GM19397 (cell line): ENCODE results near the gene C11orf21.
"Not testable (repeated sequence)": the region's sequence is repeated elsewhere in the genome, so short reads cannot be mapped to it uniquely, and the experiment has no call there.

Experiments used
- ATAC-seq: cut with Tn5 transposase; IDR thresholded peaks from one replicate; pipeline ENCODE4 v1.9.1; 2021; ENCODE audit warnings: mild to moderate bottlenecking, moderate library complexity; ENCODE audit not compliant: unreplicated experiment

C11orf21 gene

DNA sequence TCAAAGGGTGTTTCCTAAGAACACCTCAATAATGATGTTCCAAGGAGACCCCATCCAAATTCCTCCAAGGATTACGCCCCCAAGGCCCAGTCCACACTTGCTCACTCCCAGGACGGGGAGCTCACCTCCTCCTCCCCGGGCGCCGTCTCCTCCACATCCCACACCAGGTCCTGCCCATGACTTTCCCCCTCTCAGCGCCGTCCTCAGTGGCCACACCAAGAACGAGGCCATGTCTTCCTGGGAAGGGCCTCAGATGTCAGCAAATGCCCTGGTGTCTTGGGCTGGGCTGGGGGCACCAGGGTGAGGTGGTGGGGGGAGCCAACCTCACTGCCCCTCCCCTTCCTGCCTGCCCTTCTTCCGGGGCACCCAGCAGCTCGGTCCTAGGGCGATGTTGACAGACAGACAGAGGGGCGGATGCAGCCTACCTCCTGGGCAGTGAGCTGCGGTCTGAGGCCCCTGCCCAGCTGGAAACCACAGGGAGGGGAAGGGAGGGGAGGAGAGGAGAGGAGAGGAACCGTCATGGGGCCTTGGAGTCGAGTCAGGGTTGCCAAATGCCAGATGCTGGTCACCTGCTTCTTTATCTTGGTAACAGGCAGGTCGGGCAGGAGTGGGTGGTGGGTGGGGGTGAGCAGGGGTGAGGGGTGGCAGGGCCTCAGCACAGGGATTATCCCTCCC, at the start of gene C11orf21, which contains the start of gene TSPAN32:
C11orf21 (minus strand) TSS at position 288 of the 675 bp plus-strand sequence; CDS start at position 178, 110 bp downstream.
TSPAN32 (plus strand) TSS at position 383 of the 675 bp plus-strand sequence; CDS start at position 520, 137 bp downstream.
- no peak for ATAC-seq

DNA sequence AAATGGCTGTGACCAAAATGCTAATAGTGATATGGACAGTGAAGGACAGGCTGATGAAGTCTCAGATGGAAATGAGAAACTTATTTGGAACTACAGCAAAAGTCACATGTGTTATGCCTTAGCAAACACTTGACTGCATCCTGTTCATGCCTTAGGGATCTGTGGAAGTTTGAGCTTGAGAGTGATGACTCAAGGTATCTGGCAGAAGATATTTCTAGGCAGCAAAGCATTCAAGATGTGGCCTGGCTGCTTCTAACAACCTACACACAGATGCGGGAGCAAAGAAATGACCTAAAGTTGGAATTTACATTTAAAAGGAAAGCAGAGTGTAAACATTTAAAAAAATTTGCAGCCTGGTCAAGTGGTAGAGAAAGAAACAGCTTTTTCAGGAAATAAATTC, 47.3 kb upstream of the C11orf21 start:
- ATAC-seq = no peak

DNA sequence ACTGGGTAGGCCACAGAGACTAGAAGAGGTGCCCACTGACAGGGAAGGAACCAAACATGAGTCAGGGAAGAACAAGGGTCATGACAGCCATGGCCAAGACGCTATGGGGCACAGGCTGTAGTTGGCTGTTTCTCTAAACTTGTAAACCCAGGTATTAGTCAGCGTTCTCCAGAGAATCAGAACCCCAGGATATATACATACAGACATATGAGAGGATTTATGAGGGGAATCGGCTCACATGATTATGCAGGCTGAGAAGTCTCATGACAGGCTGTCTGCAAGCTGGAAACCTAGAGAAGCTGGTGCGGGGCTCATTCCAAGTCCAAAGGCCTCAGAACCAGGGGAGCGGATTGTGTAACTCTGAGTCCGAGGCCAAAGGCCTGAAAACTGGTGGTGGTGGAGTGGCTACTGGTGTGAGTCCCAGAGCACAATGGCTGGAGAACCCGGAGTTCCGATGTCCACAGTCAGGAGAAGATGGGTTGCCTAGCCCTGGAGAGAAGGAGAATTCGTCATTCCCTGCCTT, 45.7 kb upstream of the C11orf21 start:
- ATAC-seq = no peak

DNA sequence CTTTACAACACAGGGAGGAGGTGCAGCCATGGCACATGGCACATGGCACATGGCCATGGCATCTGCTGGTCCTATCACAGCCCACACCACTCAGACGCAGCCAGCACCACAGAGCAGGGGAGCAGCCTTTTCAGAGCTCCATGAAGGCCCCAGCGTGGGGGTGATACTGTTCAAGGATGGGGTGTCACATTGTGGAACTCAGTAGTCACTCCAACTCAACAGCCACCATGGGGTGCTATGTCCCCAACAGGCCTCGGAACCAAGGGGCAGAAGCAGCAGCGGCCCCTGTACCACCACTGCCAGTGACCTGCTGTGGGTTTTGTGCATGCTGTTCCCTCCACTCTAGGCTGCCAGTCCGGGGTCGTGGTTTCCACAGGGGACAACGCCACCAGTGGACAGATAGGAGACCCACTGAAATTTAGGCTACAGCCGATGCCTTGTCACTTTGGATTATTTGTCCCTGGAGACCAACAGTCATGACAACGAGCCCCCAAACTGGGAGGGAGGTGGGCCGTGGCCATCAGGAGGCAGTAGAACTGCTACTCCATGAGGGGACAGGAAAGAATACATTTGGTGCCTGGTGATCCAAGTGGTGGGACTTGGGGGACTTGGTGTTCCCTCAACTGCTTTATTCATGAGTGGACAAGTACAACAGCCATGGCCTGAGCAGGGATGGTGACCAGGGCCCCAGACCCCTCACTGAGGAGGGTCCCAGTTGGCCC, 45.0 kb upstream of the C11orf21 start:
- no peak for ATAC-seq

DNA sequence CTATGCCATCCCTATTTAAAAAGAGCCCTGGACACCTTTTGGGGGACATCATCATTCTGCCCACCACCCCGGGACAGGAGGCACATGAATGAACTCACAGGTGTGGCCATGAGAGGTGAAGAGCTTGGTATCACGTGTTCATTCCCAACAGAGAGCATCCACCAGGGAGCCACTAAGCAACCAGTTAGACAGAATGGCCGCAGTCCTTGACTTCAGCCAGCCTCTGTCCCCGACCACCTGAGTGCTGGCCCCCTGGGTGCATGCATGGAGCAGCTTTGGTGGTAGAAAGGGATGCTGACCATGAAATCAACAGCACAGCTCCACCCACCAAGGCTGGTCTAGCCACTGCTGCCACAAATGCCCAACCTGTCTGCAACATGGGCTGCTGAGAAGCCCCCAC, 44.3 kb upstream of the C11orf21 start:
- ATAC-seq = no peak

DNA sequence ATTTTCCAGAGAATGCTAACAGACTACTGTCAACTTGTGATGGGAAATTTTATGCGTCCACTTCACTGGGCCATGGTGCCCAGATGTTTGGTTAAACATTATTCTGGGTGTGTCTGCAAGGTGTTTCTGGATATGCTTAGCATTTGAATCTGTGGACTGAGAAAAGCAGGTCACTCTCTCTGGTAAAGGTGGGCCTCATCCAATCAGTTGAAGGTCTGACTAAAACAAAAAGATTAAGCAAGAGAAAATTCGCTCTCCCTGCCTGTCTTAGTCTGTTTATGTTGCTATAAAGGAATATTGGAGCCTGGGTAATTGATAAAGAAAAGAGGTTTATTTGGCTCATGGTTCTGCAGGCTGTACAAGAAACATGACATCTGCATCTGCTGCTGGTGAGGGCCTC, 43.3 kb upstream of the C11orf21 start:
- no peak for ATAC-seq

DNA sequence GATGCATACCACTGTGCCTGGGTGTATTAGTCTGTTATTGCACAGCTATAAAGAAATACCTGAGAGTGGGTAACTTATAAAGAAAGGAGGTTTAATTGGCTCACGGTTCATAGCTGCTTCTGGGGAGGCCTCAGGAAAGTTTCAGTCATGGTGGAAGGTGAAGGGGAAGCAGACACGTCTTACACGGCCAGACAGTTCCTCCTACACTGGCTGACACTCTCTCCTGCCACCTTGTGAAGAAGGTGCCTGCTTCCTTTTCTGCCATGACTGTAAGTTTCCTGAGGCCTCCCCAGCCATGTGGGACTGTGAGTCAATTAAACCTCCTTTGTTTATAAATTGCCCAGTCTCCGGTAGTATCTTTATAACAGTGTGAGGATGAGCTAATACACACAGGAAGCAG, 41.8 kb upstream of the C11orf21 start:
- ATAC-seq = no peak

DNA sequence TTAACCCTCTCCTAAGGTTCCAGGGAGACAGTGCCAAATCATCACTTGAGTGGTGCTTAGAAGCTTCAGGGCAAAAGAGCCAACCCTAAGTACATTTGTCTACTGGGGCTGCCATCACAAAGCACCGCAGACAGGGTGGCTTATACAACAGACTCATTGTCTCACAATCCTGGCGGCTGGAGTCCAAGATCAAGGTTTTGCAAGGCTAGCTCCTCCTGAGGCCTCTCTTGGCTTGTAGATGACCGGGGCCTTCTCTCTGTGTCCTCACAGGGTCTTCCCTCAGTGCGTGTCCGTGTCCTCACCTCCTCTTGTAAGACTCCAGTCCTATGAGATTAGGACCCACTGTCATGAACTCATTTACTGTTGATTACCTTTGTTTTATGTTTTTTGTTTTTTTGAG, 41.3 kb upstream of the C11orf21 start:
- no peak for ATAC-seq

DNA sequence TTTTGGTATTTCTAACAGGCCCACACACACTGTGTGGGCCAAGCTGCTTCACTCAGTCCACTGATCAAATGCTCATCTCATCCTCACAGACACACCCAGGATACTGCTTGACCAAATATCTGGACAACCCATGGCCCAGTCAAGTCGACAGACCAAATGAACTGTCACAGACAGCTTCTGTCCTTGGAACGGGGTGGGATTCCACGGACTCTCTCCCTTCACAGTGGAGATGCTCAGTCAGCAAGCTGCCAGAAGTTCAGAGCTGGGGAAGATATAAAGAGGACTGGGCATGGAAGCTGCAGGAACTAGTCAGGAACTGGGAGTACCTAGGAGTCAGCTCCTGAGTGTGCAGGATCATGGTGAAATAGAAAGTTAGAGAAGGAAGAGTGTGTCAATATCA, 40.8 kb upstream of the C11orf21 start:
- no peak for ATAC-seq

DNA sequence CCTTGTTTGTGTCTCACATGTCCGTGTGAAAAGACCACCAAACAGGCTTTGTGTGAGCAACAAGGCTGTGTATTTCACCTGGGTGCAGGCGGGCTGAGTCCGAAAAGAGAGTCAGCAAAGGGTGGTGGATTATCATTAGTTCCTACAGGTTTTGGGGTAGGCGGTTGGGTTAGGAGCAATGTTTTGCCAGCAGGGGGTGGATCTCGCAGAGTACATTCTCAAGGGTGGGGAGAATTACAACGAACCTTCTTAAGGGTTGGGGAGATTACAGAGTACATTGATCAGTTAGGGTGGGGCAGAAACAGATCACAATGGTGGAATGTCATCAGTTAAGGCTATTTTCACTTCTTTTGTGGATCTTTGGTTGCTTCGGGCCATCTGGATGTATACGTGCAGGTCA, 37.0 kb upstream of the C11orf21 start:
- ATAC-seq = not testable (repeated sequence)

DNA sequence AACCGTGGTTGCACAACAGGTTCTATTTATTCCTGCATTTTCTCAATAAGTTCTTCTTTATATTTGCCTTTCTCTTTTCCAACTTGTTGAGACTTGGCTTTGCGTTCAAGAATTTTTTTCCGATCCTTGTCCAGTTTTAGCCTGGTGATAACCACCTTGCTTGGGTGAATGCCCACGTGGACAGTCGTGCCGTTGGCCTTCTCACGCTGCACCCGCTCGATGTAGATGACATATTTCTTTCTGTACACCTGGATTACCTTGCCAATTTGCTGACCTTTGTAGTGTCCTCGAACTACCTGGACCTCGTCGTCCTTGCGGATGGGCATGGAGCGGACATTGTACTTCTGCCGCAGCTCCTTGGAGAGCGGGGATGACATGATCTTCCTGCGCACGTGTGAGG, 33.6 kb upstream of the C11orf21 start:
- not testable (repeated sequence) for ATAC-seq

DNA sequence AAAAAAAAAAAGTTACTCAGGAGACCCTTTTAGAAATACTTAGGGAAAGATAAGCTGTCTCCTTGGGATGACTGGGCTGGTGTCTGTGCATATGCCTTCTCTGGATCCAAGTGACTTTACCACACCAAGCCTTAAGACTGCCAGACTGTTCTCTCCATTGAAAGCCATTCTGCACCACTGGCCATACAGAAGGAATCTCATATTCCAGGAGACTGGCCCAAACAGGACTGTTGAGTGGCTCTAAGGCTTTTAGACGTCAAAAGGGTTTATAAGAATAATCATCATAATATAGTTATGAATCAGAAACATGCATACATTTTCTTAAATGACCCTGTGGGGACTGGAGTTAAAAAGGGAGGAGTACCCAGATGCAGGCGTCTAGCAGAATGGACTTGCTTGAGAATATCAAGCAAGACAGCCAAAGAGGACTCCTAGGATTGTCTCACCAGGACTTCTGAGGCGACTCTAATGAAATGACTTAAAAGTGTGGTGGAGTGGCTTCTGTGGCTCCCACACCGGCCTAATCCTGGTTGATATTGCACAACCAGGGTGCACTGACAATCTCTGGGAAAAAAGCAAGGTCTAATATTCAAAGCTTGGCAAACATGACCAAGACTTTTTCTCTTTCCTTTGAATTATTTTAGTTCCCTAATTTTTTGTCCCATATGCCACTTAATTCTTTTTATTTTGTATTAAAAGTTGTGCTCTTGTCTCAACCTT, 31.9 kb upstream of the C11orf21 start:
- not testable (repeated sequence) for ATAC-seq

DNA sequence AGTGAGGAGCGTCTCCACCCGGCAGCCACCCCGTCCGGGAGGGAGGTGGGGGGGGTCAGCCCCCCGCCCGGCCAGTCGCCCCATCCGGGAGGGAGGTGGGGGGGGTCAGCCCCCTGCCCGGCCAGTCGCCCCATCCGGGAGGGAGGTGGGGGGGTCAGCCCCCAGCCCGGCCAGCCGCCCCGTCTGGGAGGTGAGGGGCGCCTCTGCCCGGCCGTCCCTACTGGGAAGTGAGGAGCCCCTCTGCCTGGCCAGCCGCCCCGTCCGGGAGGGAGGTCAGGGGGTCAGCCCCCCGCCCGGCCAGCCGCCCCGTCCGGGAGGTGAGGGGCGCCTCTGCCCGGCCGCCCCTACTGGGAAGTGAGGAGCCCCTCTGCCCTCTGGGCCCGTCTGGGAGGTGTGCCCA, 30.9 kb upstream of the C11orf21 start:
- not testable (repeated sequence) for ATAC-seq

DNA sequence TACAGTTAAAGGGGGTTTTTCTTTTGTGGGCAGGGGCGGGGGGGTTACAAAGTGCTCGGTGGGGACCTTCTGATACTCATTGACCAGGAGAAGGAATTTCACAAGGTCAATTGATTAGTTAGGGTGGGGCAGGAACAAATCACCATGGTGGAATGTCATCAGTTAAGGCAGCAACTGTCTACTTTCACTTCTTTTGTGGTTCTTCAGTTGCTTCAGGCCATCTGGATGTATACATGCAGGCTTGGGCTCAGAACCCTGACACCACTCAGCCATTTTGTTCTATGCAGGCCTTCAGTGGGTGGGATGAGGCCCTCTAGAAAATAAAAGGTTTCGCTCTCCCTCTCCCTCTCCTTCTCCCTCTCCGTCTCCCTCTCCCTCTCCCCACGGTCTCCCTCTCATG, 29.7 kb upstream of the C11orf21 start:
- no peak for ATAC-seq

DNA sequence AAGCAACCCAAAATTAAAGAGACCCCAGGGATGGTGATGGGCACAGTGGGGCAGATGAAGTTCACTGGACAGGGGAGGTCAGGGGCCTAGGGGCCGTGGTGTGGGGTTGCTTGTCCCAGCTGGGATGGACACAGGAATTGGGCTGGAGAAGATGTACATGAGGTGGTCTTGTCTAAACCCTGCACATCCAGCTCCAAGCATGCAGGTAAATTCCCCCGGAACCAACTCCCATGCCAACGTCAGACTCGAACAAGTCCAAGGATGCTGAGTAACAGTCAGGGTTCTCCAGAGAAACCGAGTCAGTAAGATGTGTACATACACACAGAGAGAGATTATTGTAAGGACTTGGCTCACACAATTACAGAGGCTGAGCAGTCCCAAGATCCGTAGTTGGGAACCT, 29.0 kb upstream of the C11orf21 start:
- ATAC-seq = no peak

DNA sequence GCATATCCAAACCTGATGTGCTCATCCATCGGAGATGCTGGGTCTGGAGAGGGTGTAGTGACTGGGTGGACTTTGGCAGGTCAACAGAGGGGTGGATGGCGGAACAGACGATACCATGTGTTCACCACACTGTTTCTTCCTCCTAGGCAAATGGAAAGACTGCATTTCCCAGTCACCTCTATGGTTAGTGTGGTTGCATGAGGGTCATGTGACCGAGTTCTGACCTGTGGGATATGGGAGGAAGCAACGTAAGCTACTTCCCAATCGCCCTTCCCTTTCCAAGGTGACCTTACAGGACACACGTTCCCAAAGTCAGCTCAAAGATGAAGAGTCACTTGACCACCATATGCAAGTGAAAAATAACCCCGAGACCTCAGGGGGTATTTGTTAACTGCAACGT, 27.8 kb upstream of the C11orf21 start:
- ATAC-seq = no peak

DNA sequence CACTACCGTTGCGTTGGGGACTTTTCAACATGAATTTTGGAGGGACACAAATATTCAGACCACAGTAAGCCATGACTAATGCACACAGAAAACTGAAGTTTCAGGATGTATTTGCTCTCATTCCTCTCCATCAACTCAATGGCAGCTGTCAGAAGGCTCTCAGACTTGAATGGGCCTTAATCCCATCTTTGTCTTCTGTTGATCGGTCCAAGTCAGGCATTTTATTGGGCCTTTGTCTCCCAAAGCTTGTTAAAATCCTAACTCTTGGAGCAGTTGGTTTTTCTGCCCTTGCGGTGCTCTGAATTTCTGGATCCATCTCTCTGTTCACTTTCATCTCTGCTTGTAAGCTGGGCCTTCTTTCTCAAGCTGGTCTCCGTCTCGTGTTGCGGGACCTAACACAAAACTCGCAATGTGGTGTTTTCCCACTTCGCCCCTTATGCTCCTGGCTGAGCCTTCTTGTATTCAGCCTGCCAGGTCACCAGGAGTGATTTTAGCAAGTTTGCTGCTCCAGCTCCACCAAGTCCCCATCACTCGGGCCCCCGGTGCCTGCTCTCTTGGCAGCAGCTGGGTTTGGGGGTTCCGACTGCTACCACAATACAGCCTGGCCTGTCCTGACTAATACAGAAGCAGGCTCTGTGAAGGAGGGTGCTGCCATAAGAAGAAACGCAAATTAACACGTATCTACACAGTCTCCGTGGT, 27.1 kb upstream of the C11orf21 start:
- no peak for ATAC-seq

DNA sequence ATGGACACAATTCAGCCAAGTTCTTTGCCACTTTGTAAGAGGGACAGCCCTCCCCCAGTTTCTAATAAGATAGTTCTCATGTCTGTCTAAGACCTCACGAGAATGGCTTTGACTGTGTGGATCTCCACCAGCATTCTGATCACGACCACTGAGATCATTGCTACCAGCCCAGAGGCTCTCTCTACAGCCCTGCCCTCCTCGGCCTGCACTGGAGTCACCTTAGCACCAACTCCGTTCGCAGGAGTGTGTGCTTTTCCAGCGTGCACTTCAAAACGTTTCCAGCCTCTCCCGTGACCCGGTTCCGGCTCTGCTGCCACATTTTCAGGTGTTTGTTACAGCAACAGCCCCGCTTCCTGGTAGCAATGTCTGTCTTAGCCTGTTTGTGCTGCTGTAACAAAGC, 26.3 kb upstream of the C11orf21 start:
- no peak for ATAC-seq

DNA sequence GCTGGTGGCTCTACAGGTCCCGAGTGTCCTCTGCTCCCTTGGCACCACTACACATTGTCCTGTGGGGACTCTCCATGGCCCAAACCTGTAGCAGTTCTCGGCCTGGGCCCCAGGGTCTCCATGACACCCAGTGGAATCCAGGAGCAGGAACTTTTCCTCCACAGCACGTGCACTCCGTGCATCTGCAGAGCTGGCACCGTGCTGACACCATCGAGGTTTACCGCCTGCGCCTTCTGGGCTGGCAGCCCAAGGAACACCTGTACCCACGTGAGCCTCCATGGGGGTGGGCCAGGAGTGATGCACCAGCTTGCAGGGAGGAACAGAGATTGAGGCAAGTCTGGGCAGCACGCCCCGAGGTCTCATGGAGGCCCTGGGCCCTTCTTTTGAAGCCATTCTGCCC, 25.3 kb upstream of the C11orf21 start:
- no peak for ATAC-seq

DNA sequence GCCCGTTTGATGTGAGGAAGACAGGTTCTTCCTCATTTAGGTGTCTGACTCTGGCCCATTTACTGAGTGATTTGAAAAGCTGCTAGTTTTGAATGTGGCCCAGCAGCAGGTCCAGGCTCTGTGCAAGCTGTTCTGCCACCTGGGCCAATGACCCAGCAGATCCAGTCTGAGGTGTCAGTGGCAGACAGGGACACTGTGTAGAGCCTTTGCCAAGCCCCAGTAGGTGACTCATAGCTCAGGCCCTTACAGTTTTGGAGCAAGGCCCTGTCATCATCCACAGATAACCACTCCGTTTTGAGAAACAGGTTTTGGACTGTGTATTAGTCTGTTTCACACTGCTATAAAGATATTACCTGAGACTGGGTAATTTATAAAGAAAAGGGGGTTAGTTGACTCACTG, 24.0 kb upstream of the C11orf21 start:
- ATAC-seq = no peak

DNA sequence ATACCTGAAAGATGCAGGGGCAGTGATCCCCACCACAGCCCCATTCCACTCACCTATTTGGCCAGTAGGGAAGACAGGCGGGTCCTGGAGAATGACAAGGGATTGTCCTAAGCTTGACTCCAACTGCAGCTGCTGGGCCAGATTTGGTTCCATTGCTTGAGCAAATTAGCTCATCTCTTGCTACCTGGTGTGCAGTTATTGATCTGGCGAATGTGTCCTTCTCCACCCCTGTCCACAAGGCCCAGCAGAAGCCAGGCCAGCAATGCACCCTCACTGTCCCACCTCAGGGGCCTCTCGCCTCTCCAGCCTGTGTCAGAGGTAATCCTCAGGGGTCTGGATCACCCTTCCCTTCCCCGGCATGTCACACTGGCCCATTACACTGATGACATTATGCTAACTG, 23.4 kb upstream of the C11orf21 start:
- ATAC-seq = no peak
